HG03103 (cell line): ENCODE data around the gene NES.

Experiments
- ATAC-seq: cut with Tn5 transposase; IDR thresholded peaks from one replicate; pipeline ENCODE4 v1.9.1; 2021; ENCODE audit warnings: low read depth; ENCODE audit not compliant: unreplicated experiment

The NES gene

GRCh38 chr1:156665539-156665938 lies 11.7 kb downstream of the NES start:
- no peak for ATAC-seq

DNA sequence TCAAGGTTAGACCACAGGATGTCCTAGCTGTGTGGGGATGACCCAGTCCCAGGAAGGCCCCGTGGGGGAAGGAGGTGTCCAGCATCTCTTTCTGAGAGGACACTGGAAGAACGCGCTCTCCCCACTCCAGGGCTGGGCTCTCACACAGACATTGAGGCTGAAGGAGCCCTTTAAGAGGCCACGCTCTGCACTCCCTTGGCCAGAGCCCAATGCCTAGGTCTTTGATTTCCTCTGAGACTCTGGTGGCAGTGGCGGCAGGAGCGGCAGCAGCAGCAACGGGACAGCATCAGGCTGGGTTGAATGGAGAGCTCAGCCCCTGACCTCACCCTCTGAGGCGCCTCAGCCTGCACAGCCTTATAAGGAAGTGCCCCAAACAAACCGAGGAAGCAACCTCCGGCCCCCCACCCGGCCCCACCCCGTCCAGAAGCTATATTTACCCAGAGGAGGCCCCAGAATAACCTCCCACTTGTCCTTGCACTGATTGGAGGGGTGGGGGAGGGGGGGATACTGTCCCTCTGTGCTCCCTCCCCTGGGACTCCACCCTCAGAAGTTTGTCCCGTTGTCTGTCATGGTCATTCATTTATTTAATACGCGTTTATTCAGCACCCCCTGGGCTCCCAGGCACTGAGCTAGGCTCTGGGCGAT lies 12.3 kb downstream of the NES start:
- no peak for ATAC-seq

DNA sequence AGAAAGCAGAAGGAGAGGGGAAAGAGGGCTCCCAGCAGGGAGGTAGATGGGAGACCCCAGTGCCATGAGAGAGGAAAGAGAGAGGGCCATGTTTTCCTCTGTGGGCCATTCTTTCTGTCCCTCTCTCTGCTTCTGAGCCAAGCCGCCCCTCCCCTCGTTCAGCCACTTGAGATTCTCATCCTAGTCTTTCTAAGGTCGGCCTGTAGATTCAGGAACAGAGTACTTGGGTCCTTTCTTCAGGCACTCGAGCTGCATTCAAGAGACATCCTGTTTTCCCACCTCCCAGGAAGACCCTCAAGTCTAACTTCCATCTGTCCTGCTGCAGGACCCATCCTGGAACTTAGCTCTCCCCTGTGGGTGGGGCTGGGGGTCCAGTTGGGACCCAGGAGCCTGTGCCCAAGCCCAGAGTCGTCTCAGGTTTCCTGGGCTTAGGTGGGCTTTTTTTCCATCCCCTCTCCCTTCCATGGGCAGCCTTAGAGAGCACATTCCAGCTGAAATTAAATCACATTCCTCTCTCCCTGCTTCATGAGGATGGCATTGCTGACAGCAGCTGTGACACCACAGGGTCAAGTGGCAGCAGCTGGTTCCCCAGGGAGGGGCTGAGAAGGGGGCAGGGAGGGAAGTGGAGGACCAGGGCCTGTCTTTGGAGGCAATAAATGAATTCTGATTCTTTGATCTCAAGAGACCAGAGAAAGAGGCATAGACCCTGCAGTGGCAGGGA lies 13.0 kb downstream of the NES start:
- no peak for ATAC-seq

DNA sequence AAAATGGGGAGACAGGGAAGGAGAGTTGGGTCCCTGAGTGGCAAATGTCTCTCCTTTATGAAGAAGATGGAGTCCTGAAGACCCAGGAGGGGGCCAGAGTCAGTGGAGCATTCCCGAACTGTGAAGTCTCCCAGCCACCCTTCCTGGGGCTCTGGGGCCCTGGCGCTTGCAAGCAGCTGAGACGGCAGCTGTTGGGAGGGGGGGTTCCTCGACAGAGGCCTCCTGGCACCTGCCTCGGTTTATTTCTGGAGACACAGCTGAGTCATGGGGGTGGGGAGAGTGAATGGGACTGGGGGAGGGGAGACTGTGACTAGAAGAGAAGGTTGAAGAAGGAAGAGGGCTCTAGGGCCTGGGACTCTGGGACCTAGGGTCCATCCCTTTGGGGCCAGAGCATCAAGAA lies 14.0 kb downstream of the NES start:
- ATAC-seq: no peak

DNA sequence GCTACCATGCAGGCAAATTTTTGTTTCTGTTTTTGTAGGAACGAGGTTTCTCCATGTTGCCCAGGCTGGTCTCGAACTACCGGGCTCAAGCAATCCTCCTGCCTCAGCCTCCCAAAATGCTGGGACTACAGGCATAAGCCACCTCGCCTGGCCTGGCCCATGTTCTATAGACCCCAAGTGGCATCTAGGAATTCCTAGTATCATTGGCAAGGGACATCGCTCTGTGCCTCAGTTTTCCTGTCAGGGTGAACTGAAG lies 14.5 kb downstream of the NES start:
- no peak for ATAC-seq

DNA sequence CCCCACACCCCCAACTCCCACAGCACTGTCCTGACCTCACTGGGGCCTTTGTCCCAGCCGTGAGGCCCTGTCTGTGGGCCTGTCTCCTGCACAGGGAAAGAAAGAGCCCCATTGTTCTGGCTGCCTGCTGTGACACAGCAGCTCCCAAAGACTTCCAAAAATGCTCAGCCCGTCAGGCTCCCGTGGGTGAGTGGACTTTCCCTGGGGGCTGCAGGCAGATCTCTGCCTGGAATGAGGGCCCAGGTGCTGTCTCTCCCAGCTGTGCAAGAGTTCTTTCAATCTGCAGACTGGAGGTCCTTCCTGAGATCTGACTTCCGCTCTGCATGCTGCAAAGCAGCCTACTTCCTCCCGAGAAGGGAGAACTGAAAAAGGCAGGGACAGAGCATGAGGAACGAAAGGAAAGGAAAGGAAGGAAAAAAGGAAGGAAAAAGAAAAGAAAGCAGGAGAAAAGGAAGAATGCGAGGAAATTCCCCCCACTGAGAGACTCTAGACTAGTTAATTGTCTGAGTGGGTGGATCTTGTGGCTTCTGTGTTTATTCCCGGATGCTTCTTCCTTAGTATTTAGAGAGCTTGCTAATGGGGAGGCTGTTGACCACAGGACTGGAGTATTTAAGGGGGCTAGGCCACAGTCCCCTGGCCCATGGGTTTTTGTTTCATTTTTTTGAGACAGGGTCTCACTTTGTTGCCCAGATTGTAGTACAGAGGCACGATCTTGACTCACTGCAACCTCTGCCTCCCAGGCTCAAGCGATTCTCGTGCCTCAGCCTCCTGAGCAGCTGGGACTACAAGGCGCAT lies 15.0 kb downstream of the NES start:
- no peak for ATAC-seq

- ATAC-seq: no peak
Measured at GRCh38 chr1:156660752-156661112, 16.5 kb downstream of the NES start.

DNA sequence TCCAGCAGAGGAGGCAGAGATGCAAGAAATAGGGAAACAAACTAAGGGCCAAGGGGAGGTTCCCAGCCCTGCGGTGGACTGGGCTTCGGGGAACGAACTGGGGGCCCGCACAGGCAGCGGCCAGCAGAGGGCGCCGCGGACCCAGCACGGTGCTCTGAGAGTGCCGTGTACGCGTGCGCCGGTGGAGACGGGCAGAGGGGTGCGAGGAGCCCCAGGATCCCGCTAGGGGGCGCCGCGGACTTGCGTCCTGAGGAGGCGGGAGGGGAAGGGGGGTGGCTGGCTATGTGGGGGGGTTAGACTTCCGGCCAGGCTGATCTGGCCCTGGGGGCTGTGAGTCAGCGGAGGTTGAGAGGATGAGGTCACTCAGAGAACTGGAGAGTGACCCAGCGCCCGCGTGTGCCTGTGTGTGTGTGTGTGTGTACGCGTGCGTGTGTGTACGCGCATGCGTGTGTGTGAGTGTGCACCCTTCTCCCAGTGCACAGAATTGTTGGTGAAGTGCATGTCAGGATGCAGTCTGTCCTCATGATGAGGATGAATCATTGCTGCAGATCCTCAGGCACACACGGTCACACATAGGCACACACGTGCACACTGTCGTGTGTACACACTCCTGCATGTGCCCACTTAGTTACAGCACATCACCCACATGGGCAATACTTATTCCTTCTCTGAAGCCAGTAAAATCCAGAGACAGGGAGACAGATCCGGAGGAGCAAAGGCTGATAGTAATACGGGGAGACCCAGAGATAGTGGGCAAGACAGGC lies 17.0 kb downstream of the NES start:
- peak; percentile 50 for ATAC-seq

GRCh38 chr1:156659661-156659987 lies 17.6 kb downstream of the NES start:
- ATAC-seq: no peak

DNA sequence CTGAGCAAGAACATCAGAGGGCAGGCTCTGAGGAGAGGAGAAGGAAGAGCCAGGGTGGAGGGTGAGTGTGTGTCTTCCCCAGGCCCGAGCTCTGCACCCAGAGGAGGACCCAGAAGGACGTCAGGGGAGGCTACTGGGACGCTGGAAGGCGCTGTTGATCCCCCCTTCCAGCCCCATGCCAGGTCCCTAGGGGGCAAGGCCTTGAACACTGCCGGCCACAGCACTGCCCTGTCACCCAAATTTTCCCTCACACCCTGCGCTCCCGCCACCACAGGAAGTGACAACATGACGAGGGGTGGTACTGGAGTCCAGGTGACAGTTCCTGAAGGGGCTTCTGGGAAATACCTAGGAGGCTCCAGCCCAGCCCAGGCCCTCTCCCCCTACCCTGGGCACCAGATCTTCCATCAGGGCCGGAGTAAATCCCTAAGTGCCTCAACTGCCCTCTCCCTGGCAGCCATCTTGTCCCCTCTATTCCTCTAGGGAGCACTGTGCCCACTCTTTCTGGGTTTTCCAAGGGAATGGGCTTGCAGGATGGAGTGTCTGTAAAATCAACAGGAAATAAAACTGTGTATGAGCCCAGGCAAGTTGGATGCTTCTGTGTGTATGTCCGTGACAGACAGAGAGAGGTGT lies 18.1 kb downstream of the NES start:
- ATAC-seq: no peak

- ATAC-seq: no peak
Measured at GRCh38 chr1:156658496-156658895, 18.7 kb downstream of the NES start.

- no peak for ATAC-seq
Measured at GRCh38 chr1:156657741-156658319, 19.4 kb downstream of the NES start.

DNA sequence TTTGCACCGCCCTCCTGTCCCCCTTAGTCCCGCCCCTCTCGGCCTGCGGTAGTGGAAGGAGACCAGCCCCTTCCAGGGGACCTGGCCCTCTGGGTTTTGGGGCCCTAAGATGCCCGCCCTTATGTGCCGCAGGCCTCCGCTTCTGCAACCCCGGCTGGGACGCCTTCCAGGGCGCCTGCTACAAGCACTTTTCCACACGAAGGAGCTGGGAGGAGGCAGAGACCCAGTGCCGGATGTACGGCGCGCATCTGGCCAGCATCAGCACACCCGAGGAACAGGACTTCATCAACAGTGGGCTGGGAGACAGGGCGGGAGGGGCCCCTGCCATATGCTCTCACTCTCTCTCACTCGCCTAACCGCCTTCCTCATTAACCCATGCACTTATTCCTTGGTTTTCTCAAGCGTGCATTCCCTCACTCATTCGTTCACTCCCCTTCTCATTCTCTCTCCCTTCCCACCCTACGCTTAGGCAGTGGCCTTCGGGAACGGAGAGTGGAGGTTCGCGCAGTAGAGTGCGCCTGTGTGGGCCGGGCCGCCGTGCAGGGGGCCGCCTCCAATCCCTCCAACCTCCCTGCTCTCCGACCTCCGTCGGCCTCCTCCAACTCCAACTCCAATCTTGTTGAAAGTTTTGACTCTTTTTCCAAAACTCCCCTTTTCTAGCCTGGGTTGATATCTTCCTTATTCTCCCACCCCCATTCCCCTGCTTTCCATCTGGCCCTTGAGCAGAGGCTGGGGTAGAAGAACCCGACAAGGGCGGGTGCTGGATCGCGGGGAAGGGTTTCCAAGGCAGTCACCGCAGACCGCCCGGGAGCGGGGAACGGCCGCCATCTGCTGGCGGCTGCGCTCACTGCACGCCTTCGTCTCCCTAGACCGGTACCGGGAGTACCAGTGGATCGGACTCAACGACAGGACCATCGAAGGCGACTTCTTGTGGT lies 20.1 kb downstream of the NES start:
- no peak for ATAC-seq

GRCh38 chr1:156655904-156656516 lies 21.2 kb downstream of the NES start:
- ATAC-seq: no peak

DNA sequence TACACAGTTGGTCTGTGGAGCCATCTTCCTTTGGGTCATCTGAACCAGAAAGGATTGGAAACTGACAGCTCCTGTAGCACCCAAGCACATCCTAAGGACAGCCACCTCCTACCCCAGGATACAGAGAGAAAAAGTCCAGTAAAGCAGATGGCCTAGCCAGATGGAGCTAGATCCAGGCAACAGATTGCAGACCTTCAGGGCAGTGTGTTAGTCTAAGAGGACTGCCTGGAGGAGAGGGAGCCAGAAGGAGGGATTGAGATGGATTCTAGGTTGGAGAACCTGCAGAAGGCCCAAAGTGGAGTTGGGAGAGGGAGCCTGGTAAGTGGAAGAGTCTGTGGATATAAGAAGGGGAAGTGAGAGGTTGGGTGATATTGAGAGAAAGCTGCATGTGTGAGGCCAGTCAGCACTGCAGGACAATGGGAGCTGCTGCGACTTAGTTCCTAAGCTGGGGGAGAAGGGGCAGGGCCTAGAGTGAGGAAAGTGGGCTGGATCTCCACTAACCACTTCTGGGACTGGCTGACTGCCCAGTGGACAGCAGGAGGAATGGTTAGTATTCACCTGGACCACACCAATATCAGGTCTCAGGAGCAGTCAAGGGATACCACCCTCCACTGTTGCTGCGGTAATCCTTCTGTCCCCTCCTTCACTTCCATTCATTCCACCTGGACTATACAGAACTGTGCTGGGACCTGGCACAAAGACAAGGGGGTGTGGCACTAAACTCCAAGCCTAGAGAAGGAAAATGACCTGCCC lies 21.9 kb downstream of the NES start:
- ATAC-seq: no peak

DNA sequence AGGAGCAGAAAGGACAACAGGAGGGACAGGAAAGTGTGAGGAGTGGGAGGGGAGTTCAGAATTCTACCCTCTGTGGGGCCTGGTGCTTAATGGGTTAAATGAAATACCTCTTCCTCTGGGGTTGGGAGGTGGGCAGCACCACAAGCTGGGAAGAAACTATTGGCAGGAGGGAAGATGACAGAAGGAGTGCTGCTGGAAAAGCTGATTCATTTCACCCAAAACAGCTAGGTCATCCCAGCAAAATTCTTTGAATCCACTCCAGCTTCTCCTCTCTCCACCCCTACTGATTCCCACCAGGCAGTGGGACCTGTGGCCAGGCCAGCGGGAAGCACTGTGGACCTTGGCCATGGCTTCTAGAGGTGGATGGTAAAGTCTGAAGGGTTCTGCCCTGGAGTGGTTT lies 22.5 kb downstream of the NES start:
- no peak for ATAC-seq

GRCh38 chr1:156652992-156653355 lies 24.2 kb downstream of the NES start:
- no peak for ATAC-seq

GRCh38 chr1:156652131-156652991 lies 24.8 kb downstream of the NES start:
- no peak for ATAC-seq
